GM12878 (cell line): ENCODE data around the gene WFIKKN1.

Experiments
- MLLT1 ChIP-seq: fragments of 450-650 bp; IDR thresholded peaks from 2 replicates; pipeline ENCODE4 v1.6.1; 2016; ENCODE audit warnings: mild to moderate bottlenecking
- PML ChIP-seq: IDR thresholded peaks from 2 replicates; pipeline ENCODE4 v1.6.1; 2012; ENCODE audit warnings: low read length, inconsistent platforms
- PRDM15 ChIP-seq: fragments of 450-650 bp; formaldehyde crosslinking; IDR thresholded peaks from 2 replicates; pipeline ENCODE4 v1.4.0; 2020; ENCODE audit warnings: mild to moderate bottlenecking, moderate library complexity
- TF ChIP-seq, protein P1 (sequence below), 3 experiments: IDR thresholded peaks in 2 of 3; conservative IDR thresholded peaks in 1 of 3; 2 replicates each; pipeline ENCODE4 v1.5.1; 2011; ENCODE audit warnings: low read depth in 3 of 3, low read length in 3 of 3, mild to moderate bottlenecking in 3 of 3, control low read depth in 2 of 3, moderate library complexity in 2 of 3, inconsistent platforms in 1 of 3, mixed read lengths in 1 of 3; ENCODE audit not compliant: control insufficient read depth in 2 of 3, insufficient read depth in 1 of 3; ENCODE audit errors: extremely low read depth in 1 of 3

- TF ChIP-seq PML (no peak), MLLT1 (no peak), PRDM15 (CRISPR knock-in tag) (no peak)
- TF ChIP-seq, protein P1, sequence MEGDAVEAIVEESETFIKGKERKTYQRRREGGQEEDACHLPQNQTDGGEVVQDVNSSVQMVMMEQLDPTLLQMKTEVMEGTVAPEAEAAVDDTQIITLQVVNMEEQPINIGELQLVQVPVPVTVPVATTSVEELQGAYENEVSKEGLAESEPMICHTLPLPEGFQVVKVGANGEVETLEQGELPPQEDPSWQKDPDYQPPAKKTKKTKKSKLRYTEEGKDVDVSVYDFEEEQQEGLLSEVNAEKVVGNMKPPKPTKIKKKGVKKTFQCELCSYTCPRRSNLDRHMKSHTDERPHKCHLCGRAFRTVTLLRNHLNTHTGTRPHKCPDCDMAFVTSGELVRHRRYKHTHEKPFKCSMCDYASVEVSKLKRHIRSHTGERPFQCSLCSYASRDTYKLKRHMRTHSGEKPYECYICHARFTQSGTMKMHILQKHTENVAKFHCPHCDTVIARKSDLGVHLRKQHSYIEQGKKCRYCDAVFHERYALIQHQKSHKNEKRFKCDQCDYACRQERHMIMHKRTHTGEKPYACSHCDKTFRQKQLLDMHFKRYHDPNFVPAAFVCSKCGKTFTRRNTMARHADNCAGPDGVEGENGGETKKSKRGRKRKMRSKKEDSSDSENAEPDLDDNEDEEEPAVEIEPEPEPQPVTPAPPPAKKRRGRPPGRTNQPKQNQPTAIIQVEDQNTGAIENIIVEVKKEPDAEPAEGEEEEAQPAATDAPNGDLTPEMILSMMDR (IDR thresholded peaks at IDR 0.05 in 2 of 3, conservative IDR thresholded peaks at IDR 0.05 in 1 of 3; ENCODE audit: control insufficient read depth in 2 of 3, extremely low read depth in 1 of 3, insufficient read depth in 1 of 3, low read depth in 3 of 3, low read length in 3 of 3), result no peak
These were observed 37.9 kb downstream of the WFIKKN1 start for GRCh38 chr16:668519-669171.
